IPS DF 6.9 (cell line): ENCODE measurements around the gene HHIPL1.
"Not testable (repeated sequence)": the region's sequence is repeated elsewhere in the genome, so short reads cannot be mapped to it uniquely, and the experiment has no call there.

ENCODE experiments used
- DNase-seq: peaks from one replicate; pipeline ENCODE4 v3.0.0-alpha.2; 2013; ENCODE audit warnings: low read depth, low spot score
- H3K27ac ChIP-seq: one replicate; pipeline ENCODE4 v1.5.1; 2013; ENCODE audit warnings: low read length, control low read depth
- H3K27me3 ChIP-seq: 2 replicates; pipeline ENCODE4 v1.6.1; 2013; ENCODE audit warnings: mild to moderate bottlenecking, low read length; ENCODE audit not compliant: control insufficient read depth, insufficient read depth
- H3K36me3 ChIP-seq: 2 replicates; pipeline ENCODE4 v1.6.1; 2013; ENCODE audit warnings: low read length; ENCODE audit not compliant: control insufficient read depth, insufficient read depth
- H3K4me1 ChIP-seq: 2 replicates; pipeline ENCODE4 v1.6.1; 2013; ENCODE audit warnings: low read length; ENCODE audit not compliant: control insufficient read depth, insufficient read depth
- H3K4me3 ChIP-seq: 2 replicates; pipeline ENCODE4 v1.5.1; 2013; ENCODE audit warnings: mild to moderate bottlenecking, low read length
- H3K9me3 ChIP-seq: 2 replicates; pipeline ENCODE4 v1.6.1; 2013; ENCODE audit warnings: low read length, inconsistent platforms; ENCODE audit not compliant: control insufficient read depth, insufficient read depth
- WGBS: extraction: QIAGEN DNeasy Blood & Tissue Kit; methylation state at CpG from one replicate; pipeline ENCODE4 v1.1.7; 2013; ENCODE audit warnings: mixed read lengths, missing lambda C conversion rate; ENCODE audit not compliant: insufficient read length, insufficient coverage; 5-methylcytosine and 5-hydroxymethylcytosine counted together

HHIPL1 gene

GRCh38 chr14:99660794-99661193 lies 15.9 kb downstream of the HHIPL1 start:
- no peak overlapping the region for H3K4me3 ChIP-seq
- H3K4me1 ChIP-seq: peaks cover 15% of the 10 kb centered on the region

GRCh38 chr14:99661206-99661605 lies 16.3 kb downstream of the HHIPL1 start:
- H3K4me3 ChIP-seq, DNase-seq, H3K36me3 ChIP-seq, H3K9me3 ChIP-seq, H3K27me3 ChIP-seq, H3K27ac ChIP-seq: not testable (repeated sequence)
- peaks cover 15% of the 10 kb centered on the region for H3K4me1 ChIP-seq

More at GRCh38 chr14:99660794-99661193, 15.9 kb downstream of the HHIPL1 start:
- H3K36me3 ChIP-seq: no peaks in the 10 kb centered on the region
- H3K27me3 ChIP-seq: peaks cover 5% of the 10 kb centered on the region; the same call in 1 of the 2 replicates
- no peak for DNase-seq
- WGBS: no CpG with 5 or more reads among the region's 4 CpGs
- no peaks in the 10 kb centered on the region for H3K9me3 ChIP-seq
- no peak overlapping the region for H3K27ac ChIP-seq

- H3K4me3 ChIP-seq: no peak overlapping the region
- no peaks in the 10 kb centered on the region for H3K9me3 ChIP-seq
- H3K27ac ChIP-seq: no peak overlapping the region
- H3K4me1 ChIP-seq: peaks cover 19% of the 10 kb centered on the region
- DNase-seq: no peak
- H3K36me3 ChIP-seq: no peaks in the 10 kb centered on the region
- WGBS: no CpG with 5 or more reads among the region's 10 CpGs
- peaks cover 5% of the 10 kb centered on the region; the same call in 1 of the 2 replicates for H3K27me3 ChIP-seq
Measured at GRCh38 chr14:99662846-99663245, 17.9 kb downstream of the HHIPL1 start.

GRCh38 chr14:99663386-99664057 lies 18.6 kb downstream of the HHIPL1 start:
- Histone ChIP-seq H3K27ac (no peak overlapping the region), H3K4me3 (no peak overlapping the region), H3K36me3 (no peaks in the 10 kb centered on the region), H3K4me1 (peaks cover 19% of the 10 kb centered on the region), H3K9me3 (no peaks in the 10 kb centered on the region), H3K27me3 (peaks cover 3% of the 10 kb centered on the region; the same call in 1 of the 2 replicates)
- WGBS: no CpG with 5 or more reads among the region's 12 CpGs
- no peak for DNase-seq

- no CpG with 5 or more reads among the region's 8 CpGs for WGBS
- Histone ChIP-seq H3K27me3 (peaks cover 3% of the 10 kb centered on the region; the same call in 1 of the 2 replicates), H3K9me3 (no peaks in the 10 kb centered on the region), H3K4me1 (peaks cover 19% of the 10 kb centered on the region), H3K27ac (no peak overlapping the region), H3K4me3 (no peak overlapping the region), H3K36me3 (no peaks in the 10 kb centered on the region)
- peak; percentile 87 for DNase-seq
Measured at GRCh38 chr14:99664058-99664936, 19.4 kb downstream of the HHIPL1 start.

GRCh38 chr14:99664937-99665273 lies 20.0 kb downstream of the HHIPL1 start:
- no peak for DNase-seq
- H3K9me3 ChIP-seq: no peaks in the 10 kb centered on the region
- H3K27me3 ChIP-seq: peaks cover 3% of the 10 kb centered on the region; the same call in 1 of the 2 replicates
- H3K36me3 ChIP-seq: no peaks in the 10 kb centered on the region
- no peak overlapping the region for H3K27ac ChIP-seq
- H3K4me1 ChIP-seq: peaks cover 19% of the 10 kb centered on the region
- H3K4me3 ChIP-seq: no peak overlapping the region
- no CpG with 5 or more reads among the region's 12 CpGs for WGBS

- Histone ChIP-seq H3K9me3 (no peaks in the 10 kb centered on the region), H3K36me3 (no peaks in the 10 kb centered on the region), H3K27ac (no peak overlapping the region), H3K4me3 (no peak overlapping the region), H3K4me1 (peaks cover 15% of the 10 kb centered on the region), H3K27me3 (no peaks in the 10 kb centered on the region)
- no CpG with 5 or more reads among the region's 6 CpGs for WGBS
- no peak for DNase-seq
Measured at GRCh38 chr14:99666533-99666932, 21.6 kb downstream of the HHIPL1 start.

- peaks cover 18% of the 10 kb centered on the region for H3K4me1 ChIP-seq
- DNase-seq: no peak
Measured at GRCh38 chr14:99667045-99667444, 22.1 kb downstream of the HHIPL1 start.

GRCh38 chr14:99667821-99668220 lies 22.9 kb downstream of the HHIPL1 start:
- H3K4me3 ChIP-seq: no peak overlapping the region
- WGBS: no CpG with 5 or more reads among the region's 9 CpGs
- no peaks in the 10 kb centered on the region for H3K27me3 ChIP-seq
- H3K4me1 ChIP-seq: peaks cover 20% of the 10 kb centered on the region
- H3K36me3 ChIP-seq: no peaks in the 10 kb centered on the region
- no peak overlapping the region for H3K27ac ChIP-seq
- DNase-seq: no peak
- no peaks in the 10 kb centered on the region for H3K9me3 ChIP-seq

More at GRCh38 chr14:99667045-99667444, 22.1 kb downstream of the HHIPL1 start:
- H3K27ac ChIP-seq: no peak overlapping the region
- H3K27me3 ChIP-seq: no peaks in the 10 kb centered on the region
- no peaks in the 10 kb centered on the region for H3K36me3 ChIP-seq
- H3K4me3 ChIP-seq: no peak overlapping the region
- no CpG with 5 or more reads among the region's 2 CpGs for WGBS
- no peaks in the 10 kb centered on the region for H3K9me3 ChIP-seq

- peaks cover 19% of the 10 kb centered on the region for H3K4me1 ChIP-seq
- DNase-seq: no peak
- no peaks in the 10 kb centered on the region for H3K36me3 ChIP-seq
- no peak overlapping the region for H3K27ac ChIP-seq
- WGBS: no CpG with 5 or more reads among the region's 27 CpGs
- no peak overlapping the region for H3K4me3 ChIP-seq
- H3K27me3 ChIP-seq: no peaks in the 10 kb centered on the region
- no peaks in the 10 kb centered on the region for H3K9me3 ChIP-seq
Measured at GRCh38 chr14:99668307-99669295, 23.7 kb downstream of the HHIPL1 start.
